Endothelial cell of umbilical vein (primary cell): Measurements from ENCODE around the gene OXNAD1.

Experiments used
- CTCF ChIP-seq, 2 donors: IDR thresholded peaks; 1 replicate in 1 of 2; 2 replicates in 1 of 2; pipeline ENCODE4 v1.5.1; 2011; ENCODE audit warnings: low read length in 2 of 2, mild to moderate bottlenecking in 2 of 2, moderate library complexity in 2 of 2, control low read depth in 1 of 2, inconsistent platforms in 1 of 2, low read depth in 1 of 2; ENCODE audit not compliant: insufficient read depth in 1 of 2; ENCODE audit errors: extremely low read depth in 1 of 2
- EZH2 ChIP-seq: IDR thresholded peaks from 2 replicates; pipeline ENCODE4 v1.6.1; 2012; ENCODE audit warnings: borderline replicate concordance, low read depth, mild to moderate bottlenecking, moderate library complexity, low read length, inconsistent platforms; ENCODE audit not compliant: severe bottlenecking
- POLR2AphosphoS5 ChIP-seq: IDR thresholded peaks from 2 replicates; pipeline ENCODE4 v1.6.1; 2012; ENCODE audit warnings: low read depth, mild to moderate bottlenecking, control low read depth, low read length, moderate library complexity; ENCODE audit not compliant: insufficient read depth

GRCh38 chr3:16330351-16330750 is 65.3 kb downstream of the OXNAD1 start:
- no peak for TF ChIP-seq CTCF (IDR thresholded peaks at IDR 0.05; ENCODE audit: extremely low read depth in 1 of 2, insufficient read depth in 1 of 2, low read depth in 1 of 2, low read length in 2 of 2)
- TF ChIP-seq POLR2AphosphoS5, result no peak
- TF ChIP-seq EZH2, result no peak
